Right renal cortex interstitium (tissue), 3 donors: ENCODE data around the gene ART1. TPM values are rescaled to one million over a fixed set of nuclear protein-coding genes. Genes with fewer than 3 reads are reported as not detected.
"Not testable (repeated sequence)": the region's sequence is repeated elsewhere in the genome, so short reads cannot be mapped to it uniquely, and the experiment has no call there.

Source experiments
- DNase-seq, 3 donors: peaks; one replicate each; pipeline ENCODE4 v3.0.0-alpha.2; 2013; ENCODE audit warnings: low read depth in 3 of 3, low spot score in 2 of 3
- polyA plus RNA-seq, 3 donors: library from polyadenylated mRNA; unstranded; fragments of 120-200 nt; gene quantifications; one replicate each; pipeline ENCODE4 v1.2.1, GENCODE V29; 2013; ENCODE audit not compliant: insufficient read length in 3 of 3

The ART1 gene, protein sequence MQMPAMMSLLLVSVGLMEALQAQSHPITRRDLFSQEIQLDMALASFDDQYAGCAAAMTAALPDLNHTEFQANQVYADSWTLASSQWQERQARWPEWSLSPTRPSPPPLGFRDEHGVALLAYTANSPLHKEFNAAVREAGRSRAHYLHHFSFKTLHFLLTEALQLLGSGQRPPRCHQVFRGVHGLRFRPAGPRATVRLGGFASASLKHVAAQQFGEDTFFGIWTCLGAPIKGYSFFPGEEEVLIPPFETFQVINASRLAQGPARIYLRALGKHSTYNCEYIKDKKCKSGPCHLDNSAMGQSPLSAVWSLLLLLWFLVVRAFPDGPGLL
- not detected for polyA plus RNA-seq

DNA sequence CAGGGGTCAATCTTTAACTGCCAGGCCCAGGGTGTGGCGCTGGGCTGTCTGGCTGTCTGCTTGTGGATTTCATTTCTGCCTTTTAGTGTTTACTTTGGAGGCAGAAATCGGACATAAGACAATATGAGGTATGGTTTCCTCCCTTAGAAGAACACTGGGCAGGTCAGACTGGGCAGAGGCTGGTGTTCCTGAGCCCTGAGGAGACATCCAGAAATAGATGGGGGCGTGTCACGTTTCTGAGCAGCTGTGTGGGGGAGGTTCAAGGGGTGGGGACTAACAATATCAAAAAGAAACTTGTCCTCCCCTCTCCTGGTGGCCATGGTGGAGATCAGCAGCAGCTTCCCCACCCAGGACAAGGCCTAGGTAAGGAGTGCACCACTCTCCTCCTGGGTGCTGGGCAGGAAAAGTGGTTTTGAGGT is at the start of gene ART1:
Gene ART1, plus strand, starts transcription at position 312 of the 419 bp plus-strand sequence. CDS start 14,086 bp downstream, outside the sequence.
- DNase-seq = no peak

DNA sequence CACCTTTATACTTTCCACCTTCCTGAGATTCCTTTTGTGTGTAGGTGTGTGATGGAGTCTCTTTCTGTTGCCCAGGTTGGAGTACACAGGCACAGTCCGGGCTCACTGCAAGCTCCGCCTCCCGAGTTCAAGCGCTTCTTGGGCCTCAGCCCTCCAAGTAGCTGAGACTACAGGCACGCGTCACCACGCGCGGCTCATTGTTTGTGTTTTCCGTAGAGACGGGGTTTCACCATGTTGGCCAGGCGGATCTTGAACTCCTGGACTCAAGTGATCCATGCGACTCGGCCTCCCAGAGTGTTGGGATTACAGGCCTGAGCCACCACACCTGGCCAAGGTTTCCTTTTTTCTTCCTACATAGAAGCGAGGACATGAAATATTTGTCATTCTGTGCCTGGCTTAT is 47.2 kb upstream of the ART1 start:
- DNase-seq = not testable (repeated sequence)

- not testable (repeated sequence) for DNase-seq
Observed at GRCh38 chr11:3600201-3600600, 44.7 kb upstream of the ART1 start.

DNA sequence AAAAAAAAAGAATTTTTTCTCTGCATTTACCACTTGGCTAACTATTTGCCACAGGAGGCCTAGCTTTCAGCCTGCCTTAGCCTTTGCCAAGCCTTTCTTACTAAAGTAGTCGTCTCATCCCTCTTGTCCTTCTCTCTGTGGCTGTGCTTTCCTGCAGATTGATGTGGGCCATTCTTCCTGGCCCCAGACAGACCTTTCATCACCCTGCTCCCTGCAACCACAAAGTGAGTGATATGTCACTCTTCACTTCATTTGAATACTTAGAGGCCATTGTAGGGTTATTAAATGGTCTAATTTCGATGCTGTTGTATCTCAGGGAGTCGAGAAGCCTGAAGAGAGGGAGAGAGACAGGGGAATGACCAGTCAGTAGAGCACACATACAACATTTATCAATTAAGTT is 40.8 kb upstream of the ART1 start:
- no peak for DNase-seq

DNA sequence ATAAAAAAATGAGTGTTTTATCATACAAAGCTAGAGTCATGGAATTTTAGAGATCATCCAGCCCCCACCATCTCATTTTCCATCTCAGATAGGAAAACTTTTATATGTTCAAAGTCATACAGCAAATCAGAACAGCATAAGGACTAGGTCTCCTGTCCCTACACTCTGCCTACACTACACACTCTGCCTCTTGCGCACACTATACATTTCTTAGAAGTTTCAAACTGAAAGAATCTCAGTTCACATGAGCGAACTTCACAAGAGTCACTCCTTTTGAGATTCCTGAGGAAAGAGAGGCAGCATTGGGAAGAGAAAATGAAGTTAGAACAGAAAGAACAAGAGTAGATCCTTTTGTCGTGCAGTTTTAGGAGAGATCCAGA is 39.7 kb upstream of the ART1 start:
- DNase-seq = no peak

- no peak for DNase-seq
Observed at GRCh38 chr11:3605771-3606203, 39.1 kb upstream of the ART1 start.

- peak in 2 of 3 donors; percentile 13 to 16 for DNase-seq
Observed at GRCh38 chr11:3609416-3610265, 35.3 kb upstream of the ART1 start.

DNA sequence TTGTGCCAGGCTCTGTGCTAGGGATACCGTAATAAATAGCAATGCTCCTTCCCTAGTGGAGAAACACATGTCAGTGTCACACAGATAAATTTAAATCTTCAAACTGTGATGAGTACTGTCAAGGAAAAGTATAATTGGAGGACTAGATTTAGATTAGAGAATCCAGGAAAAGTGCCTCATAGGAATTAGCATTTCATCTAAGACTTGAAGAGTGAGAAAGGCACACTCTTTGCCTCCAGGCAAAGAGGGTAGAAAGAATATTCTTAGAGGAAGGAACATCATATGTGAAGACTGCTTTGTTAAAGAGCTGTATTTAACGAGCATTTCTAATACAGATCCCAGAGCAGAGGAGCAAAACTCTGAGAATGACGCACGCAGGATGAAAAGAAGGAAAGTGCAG is 34.1 kb upstream of the ART1 start:
- DNase-seq = no peak

DNA sequence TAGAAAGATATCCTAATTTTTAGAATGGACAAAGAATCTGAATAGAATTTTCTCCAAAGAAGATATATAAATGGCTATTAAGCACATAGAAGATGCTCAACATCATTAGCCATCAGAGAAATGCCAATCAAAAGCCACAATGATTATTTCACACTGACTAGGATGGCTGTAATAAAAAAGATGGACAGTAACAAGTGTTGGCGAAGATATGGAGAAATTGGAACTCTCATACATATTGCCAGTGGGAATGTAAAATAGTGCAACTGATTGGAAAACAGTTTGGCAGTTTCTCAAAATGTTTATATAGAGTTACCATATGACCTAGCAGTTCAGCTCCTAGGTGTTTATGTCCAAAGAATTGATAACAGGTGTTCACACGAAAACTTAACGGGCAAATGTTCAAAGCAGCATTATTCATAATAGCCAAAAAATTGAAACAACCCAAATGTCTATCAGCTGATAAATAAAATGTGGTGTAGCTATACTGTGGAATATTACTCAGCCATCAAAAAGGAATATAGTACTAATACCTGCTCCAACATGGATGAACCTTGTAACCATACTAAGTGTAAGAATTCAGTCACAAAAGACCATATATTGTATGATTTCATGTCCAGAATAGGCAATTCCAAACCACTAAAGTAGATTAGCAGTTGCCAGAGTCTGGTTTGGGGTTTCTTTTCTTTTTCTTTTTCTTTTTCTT is 32.8 kb upstream of the ART1 start:
- no peak for DNase-seq

DNA sequence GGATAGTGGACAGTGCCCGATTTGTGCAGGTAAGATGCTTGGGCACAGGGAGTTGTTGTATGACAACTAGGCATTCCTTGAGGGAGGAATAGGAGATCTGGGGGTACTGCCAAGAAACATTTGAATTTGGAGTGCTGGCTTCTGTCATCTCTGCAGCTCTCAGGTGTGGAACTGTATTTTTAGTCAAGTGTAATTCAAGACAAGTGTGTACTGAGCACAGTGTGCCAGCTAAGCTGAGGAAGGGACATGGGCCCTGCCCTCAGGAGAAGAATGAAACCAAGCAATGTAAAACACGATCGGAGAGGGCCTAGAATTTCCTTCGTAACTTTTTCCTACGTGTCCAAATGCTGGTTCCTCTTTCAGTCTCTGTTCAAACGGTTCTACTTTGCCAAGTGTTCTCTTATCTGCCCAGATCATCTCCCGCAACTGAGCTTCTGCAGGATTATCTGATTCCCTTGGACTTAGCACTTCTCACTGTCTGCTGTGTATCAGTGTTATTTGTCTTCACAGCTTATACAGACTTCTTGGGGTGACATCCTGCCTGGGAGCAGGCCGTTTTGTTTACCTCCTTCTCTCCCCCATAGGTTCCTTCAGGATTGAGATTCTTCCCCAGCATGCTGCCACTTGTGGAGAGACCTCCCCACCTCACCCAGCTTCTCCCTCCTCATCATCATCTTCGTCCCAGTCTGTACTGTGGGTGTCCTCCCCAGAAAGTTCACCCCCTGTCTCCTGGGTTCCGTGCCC is 30.8 kb upstream of the ART1 start:
- no peak for DNase-seq

- no peak for DNase-seq
Observed at GRCh38 chr11:3614742-3615171, 30.2 kb upstream of the ART1 start.

GRCh38 chr11:3615998-3616397 is 28.9 kb upstream of the ART1 start:
- no peak for DNase-seq

DNA sequence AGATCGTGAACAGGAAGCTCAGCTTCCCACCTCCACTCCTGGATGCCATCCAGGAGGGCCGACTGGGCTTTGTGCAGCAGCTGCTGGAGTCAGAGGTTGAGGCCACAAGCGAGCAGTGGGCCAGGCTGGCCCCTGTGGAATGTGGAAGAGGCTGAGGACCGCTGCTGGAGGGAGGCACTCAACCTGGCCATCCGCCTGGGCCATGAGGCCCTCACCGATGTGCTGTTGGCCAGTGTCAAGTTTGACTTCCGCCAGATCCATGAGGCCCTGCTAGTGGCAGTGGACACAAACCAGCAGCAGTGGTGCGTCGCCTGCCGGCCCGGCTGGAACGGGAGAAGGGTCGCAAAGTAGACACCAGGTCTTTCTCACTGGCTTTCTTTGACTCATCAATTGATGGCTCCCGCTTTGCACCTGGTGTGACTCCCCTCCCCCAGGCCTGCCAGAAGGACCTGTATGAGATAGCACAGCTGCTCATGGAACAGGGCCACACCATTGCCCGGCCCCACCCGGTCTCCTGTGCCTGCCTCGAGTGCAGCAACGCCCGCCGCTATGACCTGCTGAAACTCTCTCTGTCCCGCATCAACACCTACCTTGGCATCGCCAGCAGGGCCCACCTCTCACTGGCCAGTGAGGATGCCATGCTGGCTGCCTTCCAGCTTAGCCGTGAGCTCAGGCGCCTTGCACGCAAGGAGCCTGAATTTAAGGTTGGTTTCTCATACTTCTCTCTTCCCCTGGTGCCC is 28.0 kb upstream of the ART1 start:
- DNase-seq = no peak

GRCh38 chr11:3617990-3618389 is 26.9 kb upstream of the ART1 start:
- no peak for DNase-seq

DNA sequence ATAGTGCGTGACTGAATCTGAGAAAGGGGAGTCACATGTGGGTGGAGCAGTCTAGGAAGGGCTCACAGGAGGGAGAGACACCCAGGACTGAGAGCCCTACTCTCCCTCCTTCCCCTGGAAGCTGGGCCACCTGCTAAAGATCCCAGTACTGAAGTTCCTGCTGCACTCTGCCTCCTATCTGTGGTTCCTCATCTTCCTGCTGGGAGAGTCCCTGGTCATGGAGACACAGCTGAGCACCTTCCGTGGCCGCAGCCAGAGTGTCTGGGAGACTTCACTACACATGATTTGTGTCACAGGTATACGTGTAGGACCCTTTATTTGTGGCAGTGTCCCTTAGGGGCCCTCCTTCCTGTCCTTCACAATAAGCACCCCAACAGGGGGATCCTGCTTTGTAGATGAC is 22.4 kb upstream of the ART1 start:
- DNase-seq = no peak

DNA sequence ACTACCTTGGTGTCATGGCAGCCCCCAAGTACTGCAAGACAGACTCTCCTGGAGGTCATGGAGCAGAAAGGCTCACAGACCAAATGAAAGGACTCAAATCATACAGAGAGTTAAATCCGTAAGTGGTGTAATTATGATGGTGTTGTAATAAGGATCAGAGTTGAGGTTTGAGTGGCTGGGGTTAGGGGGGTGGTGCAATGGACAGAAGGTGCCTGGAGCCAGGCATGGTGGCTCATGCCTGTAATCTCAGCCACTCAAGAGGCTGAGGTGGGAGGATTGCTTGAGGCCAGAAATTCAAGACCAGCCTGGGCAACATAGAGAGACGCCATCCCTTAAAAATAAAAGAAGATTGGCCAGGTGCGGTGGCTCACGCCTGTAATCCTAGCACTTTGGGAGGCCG is 21.8 kb upstream of the ART1 start:
- DNase-seq = no peak

GRCh38 chr11:3623767-3624458 is 21.0 kb upstream of the ART1 start:
- DNase-seq = no peak

DNA sequence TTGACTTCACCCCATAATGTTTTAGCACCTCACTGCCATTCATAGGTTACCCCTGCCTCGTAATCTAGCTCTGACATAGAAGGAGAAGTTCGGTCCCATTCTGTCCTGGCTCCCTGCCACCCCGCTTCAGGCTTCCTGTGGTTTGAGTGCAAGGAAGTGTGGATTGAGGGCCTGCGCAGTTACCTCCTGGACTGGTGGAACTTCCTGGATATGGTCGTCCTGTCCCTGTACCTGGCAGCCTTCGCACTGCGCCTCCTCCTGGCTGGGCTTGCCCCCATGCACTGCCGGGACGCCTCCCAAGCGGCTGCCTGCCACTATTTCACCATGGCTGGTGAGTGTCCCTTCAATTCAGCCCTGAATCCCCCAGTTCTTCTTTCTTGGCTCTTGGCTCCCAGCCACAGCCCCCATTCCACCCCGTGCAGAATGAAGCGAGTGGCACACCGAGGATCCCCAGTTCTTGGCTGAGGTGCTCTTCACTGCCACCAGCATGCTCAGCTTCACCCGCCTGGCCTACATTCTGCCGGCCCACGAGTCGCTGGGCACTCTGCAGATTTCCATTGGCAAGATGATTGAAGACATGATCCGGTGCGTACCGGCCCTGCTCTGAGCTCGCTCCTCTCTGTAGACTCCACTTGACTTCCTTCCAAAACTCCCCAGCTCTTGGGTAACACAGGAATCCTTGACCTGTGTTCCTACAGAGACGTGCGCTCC is 18.5 kb upstream of the ART1 start:
- DNase-seq = no peak

- no peak for DNase-seq
Observed at GRCh38 chr11:3627291-3627690, 17.6 kb upstream of the ART1 start.
